KOPT-K1 (cell line): ENCODE data around the gene CATSPER2.
"Not testable (repeated sequence)": the region's sequence is repeated elsewhere in the genome, so short reads cannot be mapped to it uniquely, and the experiment has no call there.

ENCODE experiments used
- H3K27ac ChIP-seq: fragments of 200-600 bp; sonication (generic); 2 replicates; pipeline ENCODE4 v1.5.1; 2016; ENCODE audit warnings: antibody characterized with exemption, mild to moderate bottlenecking, low read depth, low read length; ENCODE audit not compliant: poor library complexity, severe bottlenecking
- H3K36me3 ChIP-seq: fragments of 200-600 bp; sonication (generic); 2 replicates; pipeline ENCODE4 v1.5.1; 2017; ENCODE audit warnings: antibody characterized with exemption, mild to moderate bottlenecking, low read length, moderate library complexity; ENCODE audit not compliant: insufficient read depth
- H3K9me3 ChIP-seq: fragments of 200-600 bp; sonication (generic); 2 replicates; pipeline ENCODE4 v1.5.1; 2017; ENCODE audit warnings: antibody characterized with exemption, low read length, mild to moderate bottlenecking; ENCODE audit not compliant: insufficient read depth, poor library complexity, severe bottlenecking

The CATSPER2 gene

GRCh38 chr15:43648649-43649429 lies at the start of gene CATSPER2:
TSS of gene CATSPER2 (minus strand) at chr15:43648844. CDS start at chr15:43648061, 783 bp downstream.
- Histone ChIP-seq H3K27ac (no peak within 1 kb of the TSS), H3K9me3 (no peaks in the 10 kb centered on the region), H3K36me3 (no peaks in the 10 kb centered on the region)

GRCh38 chr15:43693148-43694022 lies 44.7 kb upstream of the CATSPER2 start, which contains the start of gene CKMT1A:
TSS of gene CKMT1A (plus strand) at chr15:43693859. CDS start at chr15:43694051, 192 bp downstream.
- not testable (repeated sequence) for H3K9me3 ChIP-seq, H3K36me3 ChIP-seq, H3K27ac ChIP-seq

GRCh38 chr15:43692679-43693078 lies 44.0 kb upstream of the CATSPER2 start:
- H3K27ac ChIP-seq, H3K9me3 ChIP-seq, H3K36me3 ChIP-seq: not testable (repeated sequence)

- not testable (repeated sequence) for H3K9me3 ChIP-seq, H3K36me3 ChIP-seq, H3K27ac ChIP-seq
Observed at GRCh38 chr15:43689604-43690301, 41.1 kb upstream of the CATSPER2 start.

- H3K36me3 ChIP-seq, H3K27ac ChIP-seq, H3K9me3 ChIP-seq: not testable (repeated sequence)
Observed at GRCh38 chr15:43674175-43674574, 25.5 kb upstream of the CATSPER2 start.

GRCh38 chr15:43666177-43666576 lies 17.5 kb upstream of the CATSPER2 start:
- not testable (repeated sequence) for H3K36me3 ChIP-seq, H3K27ac ChIP-seq, H3K9me3 ChIP-seq

GRCh38 chr15:43663333-43663732 lies 14.7 kb upstream of the CATSPER2 start:
- H3K27ac ChIP-seq, H3K36me3 ChIP-seq, H3K9me3 ChIP-seq: not testable (repeated sequence)

GRCh38 chr15:43662293-43662692 lies 13.6 kb upstream of the CATSPER2 start:
- H3K36me3 ChIP-seq, H3K27ac ChIP-seq, H3K9me3 ChIP-seq: not testable (repeated sequence)

- not testable (repeated sequence) for H3K27ac ChIP-seq, H3K9me3 ChIP-seq, H3K36me3 ChIP-seq
Observed at GRCh38 chr15:43659727-43660126, 11.1 kb upstream of the CATSPER2 start.

- H3K9me3 ChIP-seq, H3K27ac ChIP-seq, H3K36me3 ChIP-seq: not testable (repeated sequence)
Observed at GRCh38 chr15:43649430-43649926, 834 bp upstream of the CATSPER2 start.

- H3K36me3 ChIP-seq, H3K27ac ChIP-seq, H3K9me3 ChIP-seq: not testable (repeated sequence)
Observed at GRCh38 chr15:43638464-43639204, 10.0 kb downstream of the CATSPER2 start.

- not testable (repeated sequence) for H3K9me3 ChIP-seq, H3K27ac ChIP-seq, H3K36me3 ChIP-seq
Observed at GRCh38 chr15:43626937-43627336, 21.7 kb downstream of the CATSPER2 start.

GRCh38 chr15:43625106-43625505 lies 23.5 kb downstream of the CATSPER2 start:
- no peaks in the 10 kb centered on the region for H3K36me3 ChIP-seq
- H3K27ac ChIP-seq, result no peak overlapping the region
- H3K9me3 ChIP-seq, result no peaks in the 10 kb centered on the region

GRCh38 chr15:43622068-43622799 lies 26.4 kb downstream of the CATSPER2 start:
- not testable (repeated sequence) for H3K27ac ChIP-seq

More at GRCh38 chr15:43622068-43622799, 26.4 kb downstream of the CATSPER2 start:
- not testable (repeated sequence) for H3K36me3 ChIP-seq, H3K9me3 ChIP-seq
